ENCODE results near the gene UBAP2L. TPM values are rescaled to one million over a fixed set of nuclear protein-coding genes. Genes with fewer than 3 reads are reported as not detected.

The UBAP2L gene
- total and polyA plus RNA-seq, 9 of the 15 experiments (the other 6 are each of a cell fraction or from before 2014, with no cell fraction given), result 75.0 to 245 (median 119) TPM

- TF ChIP-seq TFE3 (CRISPR knock-in tag; IDR thresholded peaks at IDR 0.05) (peak; percentile 98), SAFB2 (IDR thresholded peaks at IDR 0.05; ENCODE audit: borderline replicate concordance, low read depth, low read length, severe bottlenecking) (no peak), GTF3C2 (IDR thresholded peaks at IDR 0.05; ENCODE audit: borderline replicate concordance, extremely low read depth, insufficient read length) (no peak), PURB (CRISPR knock-in tag; IDR thresholded peaks at IDR 0.05; ENCODE audit: low read depth) (no peak), TAF1 (IDR thresholded peaks at IDR 0.05; ENCODE audit: control insufficient read depth, extremely low read depth, insufficient read depth, low read length, severe bottlenecking) (peak; percentile 78), ZNF655 (CRISPR knock-in tag; IDR thresholded peaks at IDR 0.05) (no peak), ZNF197 (CRISPR knock-in tag; IDR thresholded peaks at IDR 0.05; ENCODE audit: low read depth) (no peak; the same call in 1 of the 2 replicates), POLR2AphosphoS2 (IDR thresholded peaks at IDR 0.05; ENCODE audit: low read length) (no peak)
Measured at GRCh38 chr1:154220071-154220969, at the start of gene UBAP2L (continued).
